ENCODE results near the gene C2.
"Not testable (repeated sequence)": the region's sequence is repeated elsewhere in the genome, so short reads cannot be mapped to it uniquely, and the experiment has no call there.

Gene C2

DNA sequence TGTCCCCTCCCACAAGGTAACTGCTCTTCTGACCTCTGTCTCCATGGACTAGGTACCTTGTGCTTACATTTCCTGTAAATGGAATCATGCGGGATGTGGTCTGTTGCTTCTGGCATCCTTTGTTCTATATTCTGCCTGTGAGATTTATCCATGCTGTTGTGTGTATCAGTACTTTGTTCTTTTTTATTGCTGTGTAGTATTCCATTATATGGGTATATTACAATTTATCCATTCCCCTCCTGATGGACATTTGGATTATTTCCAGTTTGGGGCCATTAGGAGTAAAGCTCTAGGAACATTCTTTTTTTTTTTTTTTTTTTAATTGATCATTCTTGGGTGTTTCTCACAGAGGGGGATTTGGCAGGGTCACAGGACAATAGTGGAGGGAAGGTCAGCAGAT lies 3.4 kb downstream of the C2 start:
- no peak for DNase-seq

DNA sequence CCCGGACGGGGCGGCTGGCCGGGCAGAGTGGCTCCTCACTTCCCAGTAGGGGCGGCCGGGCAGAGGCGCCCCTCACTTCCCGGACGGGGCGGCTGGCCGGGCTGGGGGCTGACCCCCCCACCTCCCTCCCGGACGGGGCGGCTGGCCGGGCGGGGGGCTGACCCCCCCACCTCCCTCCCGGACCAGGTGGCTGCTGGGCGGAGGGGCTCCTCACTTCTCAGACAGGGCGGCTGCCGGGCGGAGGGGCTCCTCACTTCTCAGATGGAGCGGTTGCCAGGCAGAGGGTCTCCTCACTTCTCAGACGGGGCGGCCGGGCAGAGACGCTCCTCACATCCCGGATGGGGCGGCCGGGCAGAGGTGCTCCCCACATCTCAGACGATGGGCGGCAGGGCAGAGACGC lies 4.6 kb downstream of the C2 start:
- DNase-seq = not testable (repeated sequence)

DNA sequence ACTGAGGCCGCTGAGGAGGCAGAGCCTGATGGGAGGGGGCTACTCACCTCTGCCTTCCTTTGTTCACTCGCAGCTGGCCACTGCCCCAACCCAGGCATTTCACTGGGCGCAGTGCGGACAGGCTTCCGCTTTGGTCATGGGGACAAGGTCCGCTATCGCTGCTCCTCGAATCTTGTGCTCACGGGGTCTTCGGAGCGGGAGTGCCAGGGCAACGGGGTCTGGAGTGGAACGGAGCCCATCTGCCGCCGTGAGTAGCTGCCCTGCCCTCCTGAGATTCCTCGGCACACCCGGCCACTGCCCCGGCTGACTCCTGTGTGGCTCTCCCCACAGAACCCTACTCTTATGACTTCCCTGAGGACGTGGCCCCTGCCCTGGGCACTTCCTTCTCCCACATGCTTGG lies 6.0 kb downstream of the C2 start:
- DNase-seq = no peak

DNA sequence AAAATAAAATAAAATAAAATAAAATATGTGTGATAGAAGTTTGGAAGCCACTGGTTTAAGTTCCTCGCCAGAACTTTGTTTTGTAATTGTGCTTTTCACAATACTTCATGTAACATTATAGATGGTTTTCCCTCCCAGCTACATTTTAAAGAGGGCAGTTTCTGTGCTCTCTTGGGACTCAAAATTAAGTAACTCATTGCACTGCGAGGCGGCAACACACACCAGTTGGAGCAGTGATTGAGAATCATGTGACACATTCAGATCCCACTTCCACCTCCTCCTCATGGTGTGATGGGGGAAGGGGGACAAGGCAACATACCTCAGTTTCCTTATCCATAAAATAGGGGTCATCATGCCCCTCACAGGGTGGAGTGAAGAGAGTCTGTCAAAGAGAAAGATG lies 7.5 kb downstream of the C2 start:
- no peak for DNase-seq

DNA sequence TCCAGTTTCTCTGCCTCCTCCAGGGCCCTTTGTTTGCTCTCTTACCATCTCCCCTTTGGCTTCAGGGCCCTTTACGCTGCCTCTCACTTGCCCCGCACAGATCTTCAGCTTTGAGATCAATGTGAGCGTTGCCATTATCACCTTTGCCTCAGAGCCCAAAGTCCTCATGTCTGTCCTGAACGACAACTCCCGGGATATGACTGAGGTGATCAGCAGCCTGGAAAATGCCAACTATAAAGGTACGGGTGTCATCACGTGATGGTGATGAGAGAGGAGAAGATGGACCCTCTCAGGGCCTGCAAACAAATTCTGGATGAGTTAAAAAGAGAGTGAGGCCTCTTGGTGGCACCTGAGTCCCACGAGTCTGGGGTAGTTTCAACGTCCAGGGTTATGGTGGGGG lies 8.3 kb downstream of the C2 start:
- no peak for DNase-seq

DNA sequence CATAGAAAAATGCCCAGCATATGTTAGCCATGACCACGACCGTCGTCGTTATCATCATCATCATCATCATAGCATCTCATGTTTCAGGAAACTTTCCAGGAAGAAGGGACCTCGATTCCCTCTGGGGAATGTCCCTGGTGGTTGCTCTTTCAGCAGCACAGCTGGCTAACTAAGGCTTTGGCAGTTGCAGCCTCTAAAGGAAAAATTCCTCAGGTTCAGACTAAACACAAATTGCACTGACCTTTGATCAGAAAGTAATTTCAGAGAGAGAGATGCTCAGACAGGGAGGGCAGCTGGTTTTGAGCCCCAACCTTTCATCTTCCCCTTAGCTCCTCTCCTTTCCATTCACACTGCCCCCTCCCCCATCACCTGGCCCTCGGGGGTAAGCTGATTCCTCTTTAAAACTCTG lies 12.7 kb downstream of the C2 start:
- DNase-seq = peak; percentile 32

DNA sequence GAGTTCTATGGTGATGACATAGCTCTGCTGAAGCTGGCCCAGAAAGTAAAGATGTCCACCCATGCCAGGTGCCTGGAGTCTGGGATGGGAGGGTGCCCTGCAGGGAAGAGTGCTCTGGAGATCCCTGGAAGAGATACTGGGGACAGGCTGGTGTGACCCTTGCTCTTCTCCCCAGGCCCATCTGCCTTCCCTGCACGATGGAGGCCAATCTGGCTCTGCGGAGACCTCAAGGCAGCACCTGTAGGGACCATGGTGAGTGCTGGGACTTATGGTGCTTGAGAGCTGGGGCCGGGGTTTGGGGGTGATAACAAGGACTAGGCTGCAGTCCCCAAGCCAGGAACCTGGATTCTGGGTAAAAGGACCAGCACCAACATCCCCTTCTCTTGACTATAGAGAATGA lies 16.2 kb downstream of the C2 start:
- DNase-seq = no peak

DNA sequence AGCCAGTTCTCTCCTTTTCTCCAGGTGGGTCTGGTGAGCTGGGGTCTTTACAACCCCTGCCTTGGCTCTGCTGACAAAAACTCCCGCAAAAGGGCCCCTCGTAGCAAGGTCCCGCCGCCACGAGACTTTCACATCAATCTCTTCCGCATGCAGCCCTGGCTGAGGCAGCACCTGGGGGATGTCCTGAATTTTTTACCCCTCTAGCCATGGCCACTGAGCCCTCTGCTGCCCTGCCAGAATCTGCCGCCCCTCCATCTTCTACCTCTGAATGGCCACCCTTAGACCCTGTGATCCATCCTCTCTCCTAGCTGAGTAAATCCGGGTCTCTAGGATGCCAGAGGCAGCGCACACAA lies 17.6 kb downstream of the C2 start:
- no peak for DNase-seq

DNA sequence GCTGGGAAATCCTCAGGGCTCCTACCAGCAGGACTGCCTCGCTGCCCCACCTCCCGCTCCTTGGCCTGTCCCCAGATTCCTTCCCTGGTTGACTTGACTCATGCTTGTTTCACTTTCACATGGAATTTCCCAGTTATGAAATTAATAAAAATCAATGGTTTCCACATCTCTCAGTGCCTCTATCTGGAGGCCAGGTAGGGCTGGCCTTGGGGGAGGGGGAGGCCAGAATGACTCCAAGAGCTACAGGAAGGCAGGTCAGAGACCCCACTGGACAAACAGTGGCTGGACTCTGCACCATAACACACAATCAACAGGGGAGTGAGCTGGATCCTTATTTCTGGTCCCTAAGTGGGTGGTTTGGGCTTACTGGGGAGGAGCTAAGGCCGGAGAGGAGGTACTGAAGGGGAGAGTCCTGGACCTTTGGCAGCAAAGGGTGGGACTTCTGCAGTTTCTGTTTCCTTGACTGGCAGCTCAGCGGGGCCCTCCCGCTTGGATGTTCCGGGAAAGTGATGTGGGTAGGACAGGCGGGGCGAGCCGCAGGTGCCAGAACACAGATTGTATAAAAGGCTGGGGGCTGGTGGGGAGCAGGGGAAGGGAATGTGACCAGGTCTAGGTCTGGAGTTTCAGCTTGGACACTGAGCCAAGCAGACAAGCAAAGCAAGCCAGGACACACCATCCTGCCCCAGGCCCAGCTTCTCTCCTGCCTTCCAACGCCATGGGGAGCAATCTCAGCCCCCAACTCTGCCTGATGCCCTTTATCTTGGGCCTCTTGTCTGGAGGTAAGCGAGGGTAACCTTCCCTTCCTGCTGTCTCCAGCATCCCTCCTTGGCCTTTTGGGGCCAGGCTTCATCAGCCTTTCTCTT lies 18.2 kb downstream of the C2 start, which contains the start of gene CFB:
CFB (plus strand) TSS at position 589 of the 863 bp plus-strand sequence; CDS start at position 716, 127 bp downstream.
- DNase-seq = peak; percentile 83

DNA sequence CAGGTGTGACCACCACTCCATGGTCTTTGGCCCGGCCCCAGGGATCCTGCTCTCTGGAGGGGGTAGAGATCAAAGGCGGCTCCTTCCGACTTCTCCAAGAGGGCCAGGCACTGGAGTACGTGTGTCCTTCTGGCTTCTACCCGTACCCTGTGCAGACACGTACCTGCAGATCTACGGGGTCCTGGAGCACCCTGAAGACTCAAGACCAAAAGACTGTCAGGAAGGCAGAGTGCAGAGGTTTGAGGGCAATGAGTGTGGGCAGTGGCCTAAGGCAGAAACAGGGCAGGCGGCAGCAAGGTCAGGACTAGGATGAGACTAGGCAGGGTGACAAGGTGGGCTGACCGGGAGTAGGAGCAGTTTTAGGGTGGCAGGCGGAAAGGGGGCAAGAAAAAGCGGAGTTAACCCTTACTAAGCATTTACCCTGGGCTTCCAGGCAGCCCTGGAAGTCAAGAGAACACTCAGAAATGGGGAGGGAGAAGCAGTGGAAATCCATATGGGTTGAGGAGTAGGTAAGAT lies 18.9 kb downstream of the C2 start:
- DNase-seq = no peak

DNA sequence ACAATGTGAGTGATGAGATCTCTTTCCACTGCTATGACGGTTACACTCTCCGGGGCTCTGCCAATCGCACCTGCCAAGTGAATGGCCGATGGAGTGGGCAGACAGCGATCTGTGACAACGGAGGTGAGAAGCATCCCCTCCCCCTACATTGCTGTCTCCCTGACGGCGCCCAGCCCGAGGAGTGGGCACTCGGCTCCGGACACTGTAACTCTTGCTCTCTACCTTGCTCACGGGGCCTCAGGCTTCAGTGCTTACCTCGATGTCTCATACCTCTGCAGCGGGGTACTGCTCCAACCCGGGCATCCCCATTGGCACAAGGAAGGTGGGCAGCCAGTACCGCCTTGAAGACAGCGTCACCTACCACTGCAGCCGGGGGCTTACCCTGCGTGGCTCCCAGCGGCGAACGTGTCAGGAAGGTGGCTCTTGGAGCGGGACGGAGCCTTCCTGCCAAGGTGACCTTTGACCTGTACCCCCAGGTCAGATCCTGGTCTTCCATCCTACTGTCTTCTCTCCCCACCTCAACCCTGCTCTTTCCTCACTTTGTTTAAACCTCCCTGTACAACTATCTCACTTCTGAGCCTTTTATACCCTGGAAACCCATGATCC lies 19.7 kb downstream of the C2 start:
- DNase-seq = no peak

DNA sequence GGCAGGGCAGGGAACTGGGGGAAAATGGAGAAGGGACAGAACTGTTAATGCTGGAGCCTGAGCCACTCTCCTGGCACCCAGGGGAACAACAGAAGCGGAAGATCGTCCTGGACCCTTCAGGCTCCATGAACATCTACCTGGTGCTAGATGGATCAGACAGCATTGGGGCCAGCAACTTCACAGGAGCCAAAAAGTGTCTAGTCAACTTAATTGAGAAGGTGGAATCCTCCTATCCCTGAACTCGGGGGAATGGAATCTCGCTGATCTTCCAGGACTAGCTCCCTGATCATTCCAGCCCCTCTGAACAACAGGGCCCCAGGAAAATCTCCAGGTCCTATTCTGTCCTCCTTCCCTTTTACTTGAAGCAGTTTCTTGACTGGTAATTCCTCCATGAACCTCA lies 20.3 kb downstream of the C2 start:
- no peak for DNase-seq

DNA sequence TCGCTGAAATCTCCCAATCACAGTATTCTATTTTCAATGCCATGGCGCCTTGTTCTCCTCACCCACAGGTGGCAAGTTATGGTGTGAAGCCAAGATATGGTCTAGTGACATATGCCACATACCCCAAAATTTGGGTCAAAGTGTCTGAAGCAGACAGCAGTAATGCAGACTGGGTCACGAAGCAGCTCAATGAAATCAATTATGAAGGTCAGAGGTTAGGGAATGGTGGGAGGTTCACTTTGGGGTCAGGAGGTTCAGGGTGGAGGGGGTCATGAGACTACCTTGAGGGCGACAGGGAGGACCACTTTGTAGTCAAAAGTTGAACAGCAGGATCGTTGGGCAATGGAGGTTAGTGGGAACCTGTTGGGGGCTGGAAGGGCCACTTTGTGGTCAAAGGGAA lies 20.8 kb downstream of the C2 start:
- DNase-seq = no peak

DNA sequence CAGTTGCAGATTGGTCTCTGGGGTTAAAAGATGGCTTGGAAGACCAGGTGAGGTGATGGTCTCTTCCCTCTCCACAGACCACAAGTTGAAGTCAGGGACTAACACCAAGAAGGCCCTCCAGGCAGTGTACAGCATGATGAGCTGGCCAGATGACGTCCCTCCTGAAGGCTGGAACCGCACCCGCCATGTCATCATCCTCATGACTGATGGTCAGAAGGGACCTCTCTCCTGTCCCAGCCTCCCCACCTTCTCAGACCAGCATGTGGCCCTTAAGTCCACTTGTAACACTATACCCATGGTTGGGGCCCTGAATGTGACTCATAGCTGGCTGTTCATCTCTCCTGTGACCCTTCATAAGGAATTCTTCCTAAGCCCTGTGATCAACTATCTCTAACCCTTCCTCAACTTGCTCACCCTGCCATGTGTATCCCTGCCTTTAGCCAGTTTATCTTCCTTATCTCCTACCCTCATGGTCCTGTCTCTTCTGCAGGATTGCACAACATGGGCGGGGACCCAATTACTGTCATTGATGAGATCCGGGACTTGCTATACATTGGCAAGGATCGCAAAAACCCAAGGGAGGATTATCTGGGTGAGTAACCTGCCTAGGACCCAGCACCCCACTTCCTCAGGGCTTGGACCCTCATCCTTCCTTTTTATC lies 21.4 kb downstream of the C2 start:
- DNase-seq = peak; percentile 28

DNA sequence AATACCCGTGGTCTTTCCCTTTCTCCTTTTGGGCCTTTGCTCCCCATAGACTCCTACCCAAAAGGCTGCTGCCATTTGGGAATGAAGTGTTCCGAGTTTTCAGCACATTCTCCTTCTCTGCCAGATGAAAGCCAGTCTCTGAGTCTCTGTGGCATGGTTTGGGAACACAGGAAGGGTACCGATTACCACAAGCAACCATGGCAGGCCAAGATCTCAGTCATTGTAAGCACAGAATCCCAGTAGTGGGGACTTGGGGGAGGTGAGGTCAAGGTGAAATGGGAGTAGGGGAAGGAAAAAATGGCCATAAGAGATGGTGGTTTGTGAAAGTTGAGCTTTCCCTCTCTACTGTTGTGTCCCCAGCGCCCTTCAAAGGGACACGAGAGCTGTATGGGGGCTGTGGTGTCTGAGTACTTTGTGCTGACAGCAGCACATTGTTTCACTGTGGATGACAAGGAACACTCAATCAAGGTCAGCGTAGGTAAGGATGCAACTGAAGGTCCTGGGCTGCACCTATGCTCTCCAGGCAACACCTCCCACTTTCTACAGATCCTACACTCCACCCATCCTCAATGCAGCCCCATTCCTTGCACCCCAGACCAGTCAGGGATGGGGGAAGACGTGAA lies 22.5 kb downstream of the C2 start:
- no peak for DNase-seq

DNA sequence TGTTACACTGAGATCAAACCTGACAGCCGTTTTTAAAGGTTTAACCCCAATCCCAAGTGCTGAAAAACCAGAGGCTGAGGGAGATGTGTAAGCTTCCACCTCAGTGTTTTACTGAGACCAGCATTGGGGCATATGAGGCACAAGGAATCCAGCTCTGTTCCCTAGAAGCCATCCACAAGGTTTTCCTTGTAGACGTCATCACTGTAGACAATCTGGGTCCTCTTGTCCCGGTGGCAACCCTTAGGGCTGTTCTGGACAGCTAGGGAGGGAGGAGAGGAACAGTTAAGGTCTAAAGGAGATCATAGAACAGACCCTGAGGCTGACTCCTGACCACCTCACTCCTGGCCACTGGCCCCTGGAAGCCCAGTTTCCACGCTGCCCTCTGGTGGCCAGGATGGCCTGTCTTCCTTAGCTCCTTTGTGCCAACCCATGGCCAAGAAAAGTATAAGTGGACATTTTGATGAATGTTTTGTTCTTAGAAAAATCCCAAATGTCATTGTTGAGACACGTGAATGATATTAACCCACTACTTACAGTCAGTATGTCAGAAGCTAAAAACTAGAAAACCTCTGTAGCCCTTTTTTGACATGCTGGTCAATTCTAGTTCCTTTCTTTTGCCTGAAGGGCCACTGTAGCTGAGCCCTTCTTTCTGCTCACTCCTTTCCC lies 24.8 kb downstream of the C2 start:
- DNase-seq = peak; percentile 59

DNA sequence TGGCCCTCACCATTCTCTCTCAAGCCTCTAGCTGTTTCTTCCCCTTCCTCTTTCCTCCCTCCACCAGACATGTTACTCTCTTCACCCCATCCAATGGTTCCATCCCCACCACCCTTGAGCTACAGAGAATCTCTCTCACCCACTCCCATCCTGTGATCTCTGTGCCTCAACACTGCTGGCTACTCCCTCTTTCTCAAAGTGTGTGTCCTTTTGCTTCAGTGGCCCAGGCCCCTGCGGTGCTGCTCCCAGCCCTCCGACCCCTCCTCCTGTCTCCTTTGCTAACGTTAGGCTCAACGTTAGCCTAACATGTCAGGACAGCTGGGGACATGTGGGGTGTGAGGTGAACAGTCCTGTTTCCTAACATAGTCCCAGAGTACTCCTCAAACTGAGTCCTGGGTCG lies 25.4 kb downstream of the C2 start:
- DNase-seq = no peak

DNA sequence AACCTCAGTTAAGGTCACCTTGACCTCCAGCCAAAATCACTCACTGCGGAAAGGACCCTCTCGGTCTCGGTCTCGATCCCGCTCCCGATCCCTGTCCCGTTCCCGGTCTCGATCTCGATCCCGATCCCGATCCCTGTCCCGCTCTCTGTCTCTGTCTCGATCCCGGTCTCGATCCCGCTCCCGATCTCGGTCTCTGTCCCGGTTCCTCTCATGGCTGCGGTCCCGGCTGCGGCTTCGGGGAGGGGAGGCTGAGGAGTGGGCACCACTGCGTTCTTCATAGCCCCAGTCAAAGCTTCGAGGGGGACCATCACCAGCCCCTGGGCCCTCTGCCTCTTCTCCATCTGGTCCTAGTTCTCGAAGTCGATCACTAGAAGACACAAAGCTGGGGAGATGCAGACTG lies 27.0 kb downstream of the C2 start:
- no peak for DNase-seq

DNA sequence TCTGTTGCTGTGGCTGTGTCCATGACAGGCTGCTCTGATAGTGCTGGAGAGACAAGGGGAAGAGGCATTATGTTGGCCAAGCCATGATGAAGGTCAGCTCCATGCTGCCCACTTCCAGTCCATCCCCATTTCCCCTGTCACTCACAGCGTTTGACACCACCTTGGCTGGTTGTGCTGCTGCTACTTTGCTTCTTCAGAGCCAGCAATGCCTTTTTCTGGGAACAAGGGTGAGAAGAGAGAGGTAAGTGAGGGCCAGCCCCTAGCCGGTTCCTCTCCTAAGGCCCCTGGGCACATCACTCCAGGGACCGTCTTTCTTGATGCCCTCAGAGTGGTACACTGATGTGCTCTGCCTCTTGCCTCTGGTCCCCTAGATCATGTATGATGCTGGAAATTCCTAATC lies 29.3 kb downstream of the C2 start:
- DNase-seq = no peak

DNA sequence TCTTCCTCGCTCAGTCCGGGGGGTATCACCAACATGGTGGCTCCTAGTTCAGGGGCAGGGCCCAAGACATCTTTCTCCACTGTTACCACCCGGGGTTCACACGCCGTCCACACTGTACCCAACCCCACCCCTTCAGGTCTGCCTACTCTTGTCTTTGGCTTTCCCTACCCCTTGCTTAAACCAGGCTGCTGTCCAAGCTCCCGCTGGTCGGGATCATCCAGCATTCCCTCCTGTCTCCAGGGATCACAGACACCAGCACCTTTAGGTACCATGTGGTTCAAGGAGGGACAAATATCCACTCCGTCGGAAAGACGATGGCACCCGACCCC lies 30.9 kb downstream of the C2 start:
- DNase-seq = no peak

DNA sequence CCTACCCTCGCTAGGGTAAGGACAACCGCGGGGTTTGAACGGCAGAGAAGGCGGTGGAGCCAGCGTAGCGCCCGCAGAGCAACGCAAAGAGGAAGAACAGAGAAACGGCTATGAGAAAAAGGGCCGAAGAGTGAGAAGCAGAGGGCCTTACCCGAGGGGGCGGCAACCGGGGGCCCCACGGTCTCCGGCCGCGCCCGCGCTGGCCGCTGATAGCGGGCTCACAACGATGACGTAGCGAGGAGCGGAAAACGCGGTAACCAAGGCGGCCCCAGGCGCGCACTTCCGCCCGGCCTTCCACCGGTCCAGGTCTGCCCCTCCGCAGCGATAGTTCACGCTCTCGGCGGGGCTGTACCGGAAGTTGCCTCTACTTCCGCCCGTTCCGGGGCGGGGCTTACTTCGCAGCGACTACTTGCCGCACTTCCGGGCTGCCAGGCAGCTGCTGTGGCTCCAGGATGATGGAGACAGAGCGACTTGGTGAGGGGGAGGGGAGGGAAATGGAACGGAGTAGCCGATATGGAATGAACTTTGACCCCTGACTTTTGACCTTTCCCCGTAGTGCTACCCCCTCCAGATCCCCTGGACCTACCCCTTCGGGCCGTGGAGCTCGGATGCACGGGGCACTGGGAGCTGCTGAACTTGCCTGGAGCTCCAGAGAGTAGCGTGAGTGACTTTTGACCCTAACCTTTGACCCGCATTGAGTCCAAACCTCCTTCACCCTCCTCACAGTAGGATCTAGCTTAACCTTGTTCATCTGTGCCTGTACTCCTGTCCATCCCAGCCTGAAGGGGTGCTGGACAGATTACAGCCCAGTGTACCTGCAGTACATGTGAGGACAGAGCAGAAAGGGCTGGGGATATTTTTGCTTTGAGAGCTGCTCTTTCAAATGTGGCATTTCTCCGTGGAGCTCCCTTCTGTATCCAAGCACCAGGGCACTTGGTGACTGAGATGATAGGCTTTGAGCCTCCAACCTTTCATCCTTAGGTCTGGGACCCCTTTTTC lies 31.5 kb downstream of the C2 start, which contains the start of the genes NELFE and SKIC2:
NELFE (minus strand) TSS at position 231 of the 999 bp plus-strand sequence. CDS start 525 bp downstream, outside the sequence.
SKIC2 (plus strand) TSS at position 435 of the 999 bp plus-strand sequence; CDS start at position 453, 18 bp downstream.
- DNase-seq = peak; percentile 98
